Neural crest cell (in vitro differentiated cells): ENCODE measurements around the gene PUS1. TPM values are rescaled to one million over a fixed set of nuclear protein-coding genes. Genes with fewer than 3 reads are reported as not detected.
A peak's percentile ranks its signal among the peaks of the same experiment; 100 is the strongest.

ENCODE experiments used
- DNase-seq: peaks from one replicate; pipeline ENCODE4 v3.0.0; 2021; ENCODE audit warnings: low read depth, mixed read lengths, low spot score
- H3K27ac Mint-ChIP-seq: one replicate; pipeline ENCODE4 v1.8.0; 2021; ENCODE audit warnings: mild to moderate bottlenecking, mixed read lengths; ENCODE audit not compliant: unreplicated experiment
- H3K27me3 Mint-ChIP-seq: 2 replicates; pipeline ENCODE4 v1.8.0; 2021; ENCODE audit warnings: low read depth, mild to moderate bottlenecking, mixed read lengths
- H3K36me3 Mint-ChIP-seq: 2 replicates; pipeline ENCODE4 v1.8.0; 2021; ENCODE audit warnings: low read depth, mild to moderate bottlenecking, mixed read lengths
- H3K4me1 Mint-ChIP-seq: 2 replicates; pipeline ENCODE4 v1.8.0; 2021; ENCODE audit warnings: mixed read lengths
- H3K4me3 Mint-ChIP-seq: one replicate; pipeline ENCODE4 v1.8.0; 2021; ENCODE audit warnings: mild to moderate bottlenecking, mixed read lengths
- H3K9me3 Mint-ChIP-seq: 2 replicates; pipeline ENCODE4 v1.8.0; 2021; ENCODE audit warnings: mixed read lengths
- CTCF ChIP-seq: fragments of 200-600 bp; sonication (generic); conservative IDR thresholded peaks from 2 replicates; pipeline ENCODE4 v1.5.0; 2021; ENCODE audit warnings: antibody characterized with exemption, mild to moderate bottlenecking
- total RNA-seq: library from RNA; stranded (reverse); gene quantifications from 2 replicates; pipeline ENCODE4 v1.2.1, GENCODE V29; 2021

The PUS1 gene
- total RNA-seq, 1 donor from 2014 or later, result 48.7 TPM

DNA sequence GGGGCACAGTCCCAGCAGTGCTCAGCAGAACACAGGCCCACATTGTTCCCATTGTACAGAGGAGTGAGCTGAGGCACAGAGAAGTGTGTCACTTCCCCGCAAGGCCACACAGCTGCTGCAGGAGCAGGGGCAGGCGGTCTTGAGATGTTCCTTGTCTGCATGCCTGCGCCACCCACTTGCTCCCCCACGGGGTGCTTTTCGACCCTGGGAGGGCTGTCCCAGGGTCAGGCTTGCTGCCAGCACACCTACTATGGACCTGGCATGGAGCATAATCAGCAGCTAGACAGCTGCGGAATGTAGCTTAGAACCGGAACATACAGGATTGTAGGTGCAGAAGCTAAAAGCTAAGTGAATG is 12.9 kb downstream of the PUS1 start:
- H3K4me1 Mint-ChIP-seq, result no peaks in the 10 kb centered on the region
- no peaks in the 10 kb centered on the region for H3K27me3 Mint-ChIP-seq
- peaks cover 16% of the 10 kb centered on the region for H3K36me3 Mint-ChIP-seq
- no peak for TF ChIP-seq CTCF
- no peak overlapping the region for H3K27ac Mint-ChIP-seq
- no peak for DNase-seq
- no peak overlapping the region for H3K4me3 Mint-ChIP-seq
- H3K9me3 Mint-ChIP-seq, result no peaks in the 10 kb centered on the region

DNA sequence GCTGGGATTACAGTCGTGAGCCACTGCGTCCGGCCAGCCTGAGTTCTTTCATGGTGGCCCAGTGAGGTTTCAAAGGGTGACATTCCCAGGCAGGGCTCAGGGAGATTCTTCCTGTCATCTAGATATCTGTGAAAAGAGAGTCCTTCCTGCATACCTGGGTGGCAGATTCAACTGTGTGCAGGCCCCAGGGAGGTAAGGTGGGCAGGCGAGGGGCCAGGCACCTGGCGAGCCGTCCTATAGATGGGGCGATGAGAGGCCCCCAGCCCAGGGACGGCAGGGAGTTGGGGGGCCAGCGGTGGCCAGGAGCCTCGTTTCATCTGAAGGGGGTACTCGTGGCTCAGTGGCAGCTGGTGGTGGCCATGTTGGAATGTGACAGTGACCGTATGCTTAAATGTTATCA is 13.6 kb downstream of the PUS1 start:
- no peak for DNase-seq

DNA sequence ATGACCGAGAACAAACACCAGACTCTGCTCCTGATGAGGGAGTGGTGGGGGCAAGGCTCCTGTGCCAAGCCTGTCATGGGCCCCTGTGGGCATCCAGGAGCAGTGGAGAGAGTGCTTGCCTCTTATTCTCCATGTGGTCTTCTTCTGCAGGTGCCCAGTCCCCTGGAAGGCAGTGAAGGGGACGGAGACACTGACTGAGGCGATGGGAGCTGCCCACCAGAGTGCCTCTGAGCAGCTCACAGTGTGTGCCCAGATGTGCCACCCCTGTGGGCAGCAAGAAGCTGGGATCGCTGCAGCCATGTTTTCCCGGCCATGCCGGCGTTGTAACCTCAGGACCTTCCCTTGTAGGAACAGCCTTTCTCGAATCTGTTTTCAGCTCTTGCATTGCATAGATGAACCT is 14.3 kb downstream of the PUS1 start:
- Mint-ChIP-seq H3K36me3 (peaks cover 11% of the 10 kb centered on the region), H3K4me1 (peaks cover 6% of the 10 kb centered on the region), H3K4me3 (peak overlapping the region; percentile 47), H3K27ac (no peak overlapping the region), H3K9me3 (no peaks in the 10 kb centered on the region), H3K27me3 (no peaks in the 10 kb centered on the region)
- TF ChIP-seq CTCF, result no peak
- no peak for DNase-seq

More for the DNA sequence above, 13.6 kb downstream of the PUS1 start:
- Mint-ChIP-seq H3K4me3 (no peak overlapping the region), H3K27ac (no peak overlapping the region), H3K27me3 (no peaks in the 10 kb centered on the region), H3K4me1 (peaks cover 2% of the 10 kb centered on the region), H3K36me3 (peaks cover 15% of the 10 kb centered on the region), H3K9me3 (no peaks in the 10 kb centered on the region)
- no peak for TF ChIP-seq CTCF

DNA sequence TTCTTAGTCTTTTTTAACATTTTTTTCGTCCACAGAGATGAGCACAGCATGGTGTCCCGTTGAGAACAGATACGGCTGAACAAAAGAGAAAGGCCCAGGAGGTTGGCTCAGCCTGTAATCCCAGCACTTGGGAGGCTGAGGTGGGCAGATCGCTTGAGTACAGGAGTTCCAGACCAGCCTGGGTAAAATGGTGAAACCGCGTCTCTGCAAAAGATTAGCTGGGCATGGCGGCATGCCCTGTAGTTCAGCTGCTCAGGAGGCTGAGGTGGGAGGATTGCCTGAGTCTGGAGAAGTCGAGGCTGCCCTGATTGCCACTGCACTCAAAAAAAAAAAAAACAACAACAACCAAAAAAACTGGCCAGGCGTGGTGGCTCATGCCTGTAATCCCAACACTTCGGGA is 14.8 kb downstream of the PUS1 start:
- H3K4me3 Mint-ChIP-seq, result peak overlapping the region; percentile 47
- H3K4me1 Mint-ChIP-seq, result peaks cover 6% of the 10 kb centered on the region
- H3K9me3 Mint-ChIP-seq, result no peaks in the 10 kb centered on the region
- H3K27me3 Mint-ChIP-seq, result no peaks in the 10 kb centered on the region
- H3K27ac Mint-ChIP-seq, result no peak overlapping the region
- peaks cover 11% of the 10 kb centered on the region for H3K36me3 Mint-ChIP-seq
- TF ChIP-seq CTCF, result no peak
- DNase-seq, result no peak

- no peak for TF ChIP-seq CTCF
- peaks cover 11% of the 10 kb centered on the region for H3K36me3 Mint-ChIP-seq
- DNase-seq, result no peak
- H3K4me1 Mint-ChIP-seq, result peaks cover 6% of the 10 kb centered on the region
- H3K27ac Mint-ChIP-seq, result no peak overlapping the region
- H3K9me3 Mint-ChIP-seq, result no peaks in the 10 kb centered on the region
- peak overlapping the region; percentile 34 for H3K4me3 Mint-ChIP-seq
- H3K27me3 Mint-ChIP-seq, result no peaks in the 10 kb centered on the region
Measured at GRCh38 chr12:131944601-131945251, 15.7 kb downstream of the PUS1 start.

- Mint-ChIP-seq H3K36me3 (peaks cover 7% of the 10 kb centered on the region), H3K27ac (no peak overlapping the region), H3K27me3 (no peaks in the 10 kb centered on the region), H3K4me3 (no peak overlapping the region), H3K9me3 (no peaks in the 10 kb centered on the region), H3K4me1 (peaks cover 6% of the 10 kb centered on the region)
- no peak for DNase-seq
- TF ChIP-seq CTCF, result no peak
Measured at GRCh38 chr12:131946757-131947156, 17.7 kb downstream of the PUS1 start.
